ENCODE data around the gene ADAMTS13. TPM values are rescaled to one million over a fixed set of nuclear protein-coding genes. Genes with fewer than 3 reads are reported as not detected.

Gene ADAMTS13
- total and polyA plus RNA-seq, 4 experiments from 2014 or later: 1.5 to 1.7 TPM; not detected in 2

DNA sequence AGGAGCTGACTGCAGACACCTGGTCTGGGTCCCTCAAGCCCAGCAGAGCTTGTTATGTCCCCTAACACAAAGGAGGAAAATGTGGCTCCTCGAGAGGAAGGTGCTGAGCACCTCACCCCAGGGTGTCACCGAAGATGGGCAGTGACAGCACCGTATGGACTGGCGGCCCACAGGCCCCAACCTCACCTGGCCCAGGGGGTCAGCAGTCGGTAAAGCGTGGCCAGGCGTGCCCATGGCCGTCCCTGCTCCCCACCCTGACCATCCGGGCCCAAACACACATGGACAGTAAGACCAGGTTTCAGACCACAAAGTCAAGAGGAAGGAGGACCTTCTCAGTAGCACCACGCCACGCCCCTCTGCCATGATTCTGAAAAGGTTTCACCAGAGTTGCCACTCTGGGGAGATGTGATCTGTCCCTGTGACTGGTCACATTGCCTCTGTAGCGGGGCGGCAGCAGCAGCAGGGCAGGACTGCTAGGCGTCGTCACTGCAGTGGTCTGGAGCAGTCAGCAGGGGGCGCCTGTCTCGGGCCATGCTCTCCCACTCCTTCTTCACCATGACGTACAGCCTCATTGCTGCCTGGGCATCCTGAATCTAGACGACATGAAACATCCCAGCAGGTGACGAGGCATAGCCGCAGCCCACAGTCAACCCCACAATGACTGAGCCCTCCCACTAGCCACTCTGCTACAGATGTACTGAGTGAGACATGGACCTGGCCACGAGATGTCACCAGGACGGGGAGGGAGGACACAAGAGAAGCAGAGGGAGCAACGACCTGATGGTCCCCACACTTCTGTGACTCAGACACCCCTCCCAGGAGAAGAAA is 15.5 kb upstream of the ADAMTS13 start:
- Mint-ChIP-seq H3K4me1 (peaks cover 7 to 11% (median 8%) of the 10 kb centered on the region in 4 donors), H3K9me3 (no peaks in the 10 kb centered on the region), H3K27ac (peak overlapping the region; percentile 28 to 94 (median 83)), H3K27me3 (no peaks in the 10 kb centered on the region), H3K4me3 (no peak overlapping the region), H3K36me3 (peaks cover 46 to 60% of the 10 kb centered on the region in 2 donors)
- intact Hi-C loops (cut with micrococcal nuclease): loop anchor here (1.0 kb wide), 1 partner anchor 80 kb away; no protein-coding TSS in a partner anchor
- POLR2A ChIA-PET (ENCODE audit: partially characterized antibody): interaction anchor here (0.6 to 1.5 kb wide), 2 partner anchors 11 to 331 kb away, joined by 3 read pairs; partner anchors contain the start of gene SARDH
- Histone ChIP-seq H3K4me1 (ENCODE audit: insufficient read depth, low read length) (peaks cover 5% of the 10 kb centered on the region), H3K27ac (ENCODE audit: low read depth, low read length) (peak overlapping the region; percentile 18), H3K9me3 (ENCODE audit: control insufficient read depth in 1 of 2, low read length in 2 of 2) (no peaks in the 10 kb centered on the region), H3K36me3 (ENCODE audit: insufficient read depth, low read length) (peaks cover 50% of the 10 kb centered on the region), H3K27me3 (ENCODE audit: insufficient read depth, low read length) (no peaks in the 10 kb centered on the region), H3K4me3 (ENCODE audit: low read length in 2 of 2) (no peak overlapping the region)
- CTCF ChIA-PET (ENCODE audit: partially characterized antibody): interaction anchor here (0.7 to 4.0 kb wide), 4 partner anchors 24 to 79 kb away, joined by 4 to 20 read pairs (median 7); no protein-coding TSS in a partner anchor
- DNase-seq: peak; percentile 75 to 82 (median 76)

DNA sequence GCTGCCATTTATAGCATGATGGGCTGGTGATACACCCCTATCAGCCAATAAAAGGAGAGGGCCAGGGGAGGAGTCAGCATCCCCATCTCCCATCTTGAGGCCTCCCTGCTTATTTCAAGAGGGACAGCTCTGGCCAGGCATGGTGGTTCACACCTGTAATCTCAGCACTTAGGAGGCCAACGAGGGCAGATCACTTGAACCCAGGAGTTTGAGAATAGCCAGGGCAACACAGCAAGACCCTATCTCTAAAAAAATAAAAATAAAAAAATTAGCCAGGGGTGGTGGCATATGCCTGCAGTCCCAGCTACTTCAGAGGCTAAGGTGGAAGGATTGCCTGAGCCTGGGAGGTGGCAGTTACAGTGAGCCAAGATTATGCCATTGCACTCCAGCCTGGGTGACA is 14.1 kb upstream of the ADAMTS13 start:
- Mint-ChIP-seq H3K27ac (peak overlapping the region in 1 of 7 donors; percentile 28), H3K4me3 (no peak overlapping the region), H3K27me3 (no peaks in the 10 kb centered on the region), H3K4me1 (peaks cover 7 to 11% (median 8%) of the 10 kb centered on the region in 4 donors), H3K9me3 (no peaks in the 10 kb centered on the region), H3K36me3 (peaks cover 53 to 71% of the 10 kb centered on the region in 2 donors)
- ChIA-PET POLR2A (ENCODE audit: partially characterized antibody) (no interaction called here), CTCF (ENCODE audit: partially characterized antibody) (interaction anchor here (0.9 kb wide), 1 partner anchor 79 kb away, joined by 3 read pairs; no protein-coding TSS in a partner anchor)
- Histone ChIP-seq H3K9me3 (ENCODE audit: control insufficient read depth in 1 of 2, low read length in 2 of 2) (no peaks in the 10 kb centered on the region), H3K36me3 (ENCODE audit: insufficient read depth, low read length) (peaks cover 60% of the 10 kb centered on the region), H3K27me3 (ENCODE audit: insufficient read depth, low read length) (no peaks in the 10 kb centered on the region), H3K4me1 (ENCODE audit: insufficient read depth, low read length) (peaks cover 5% of the 10 kb centered on the region), H3K27ac (ENCODE audit: low read depth, low read length) (no peak overlapping the region), H3K4me3 (ENCODE audit: low read length in 2 of 2) (no peak overlapping the region)
- DNase-seq: peak in 1 of 5 donors; percentile 6
- intact Hi-C loops (cut with micrococcal nuclease): no loop called here

- DNase-seq: no peak
- H3K27ac Mint-ChIP-seq: peak overlapping the region in 3 of 7 donors; percentile 61 to 88 (median 68)
- ChIA-PET CTCF (ENCODE audit: partially characterized antibody) (interaction anchor here (1.6 kb wide), 1 partner anchor 12 kb away, joined by 5 read pairs; no protein-coding TSS in a partner anchor), POLR2A (ENCODE audit: partially characterized antibody) (interaction anchor here (0.8 to 2.1 kb wide), 4 partner anchors 11 to 64 kb away, joined by 3 to 10 read pairs (median 4); partner anchors contain the start of gene STKLD1)
- peak overlapping the region in 4 of 8 donors; percentile 11 to 88 (median 43) for H3K4me3 Mint-ChIP-seq
- H3K4me3 ChIP-seq (ENCODE audit: low read length in 2 of 2): no peak overlapping the region
- H3K36me3 ChIP-seq (ENCODE audit: insufficient read depth, low read length): peaks cover 37% of the 10 kb centered on the region
- H3K4me1 ChIP-seq (ENCODE audit: insufficient read depth, low read length): peaks cover 24% of the 10 kb centered on the region
- no peaks in the 10 kb centered on the region for H3K27me3 Mint-ChIP-seq
- H3K27ac ChIP-seq (ENCODE audit: low read depth, low read length): no peak overlapping the region
- H3K36me3 Mint-ChIP-seq: peaks cover 38 to 58% of the 10 kb centered on the region in 2 donors
- H3K9me3 Mint-ChIP-seq: peaks cover 0 to 2% (median 0%) of the 10 kb centered on the region in 8 donors
- intact Hi-C loops (cut with micrococcal nuclease): no loop called here
- H3K4me1 Mint-ChIP-seq: peaks cover 19 to 63% (median 46%) of the 10 kb centered on the region in 4 donors
- no peaks in the 10 kb centered on the region for H3K27me3 ChIP-seq (ENCODE audit: insufficient read depth, low read length)
- H3K9me3 ChIP-seq (ENCODE audit: control insufficient read depth in 1 of 2, low read length in 2 of 2): no peaks in the 10 kb centered on the region
These were observed 7.0 kb upstream of the ADAMTS13 start for GRCh38 chr9:133415170-133415569.

DNA sequence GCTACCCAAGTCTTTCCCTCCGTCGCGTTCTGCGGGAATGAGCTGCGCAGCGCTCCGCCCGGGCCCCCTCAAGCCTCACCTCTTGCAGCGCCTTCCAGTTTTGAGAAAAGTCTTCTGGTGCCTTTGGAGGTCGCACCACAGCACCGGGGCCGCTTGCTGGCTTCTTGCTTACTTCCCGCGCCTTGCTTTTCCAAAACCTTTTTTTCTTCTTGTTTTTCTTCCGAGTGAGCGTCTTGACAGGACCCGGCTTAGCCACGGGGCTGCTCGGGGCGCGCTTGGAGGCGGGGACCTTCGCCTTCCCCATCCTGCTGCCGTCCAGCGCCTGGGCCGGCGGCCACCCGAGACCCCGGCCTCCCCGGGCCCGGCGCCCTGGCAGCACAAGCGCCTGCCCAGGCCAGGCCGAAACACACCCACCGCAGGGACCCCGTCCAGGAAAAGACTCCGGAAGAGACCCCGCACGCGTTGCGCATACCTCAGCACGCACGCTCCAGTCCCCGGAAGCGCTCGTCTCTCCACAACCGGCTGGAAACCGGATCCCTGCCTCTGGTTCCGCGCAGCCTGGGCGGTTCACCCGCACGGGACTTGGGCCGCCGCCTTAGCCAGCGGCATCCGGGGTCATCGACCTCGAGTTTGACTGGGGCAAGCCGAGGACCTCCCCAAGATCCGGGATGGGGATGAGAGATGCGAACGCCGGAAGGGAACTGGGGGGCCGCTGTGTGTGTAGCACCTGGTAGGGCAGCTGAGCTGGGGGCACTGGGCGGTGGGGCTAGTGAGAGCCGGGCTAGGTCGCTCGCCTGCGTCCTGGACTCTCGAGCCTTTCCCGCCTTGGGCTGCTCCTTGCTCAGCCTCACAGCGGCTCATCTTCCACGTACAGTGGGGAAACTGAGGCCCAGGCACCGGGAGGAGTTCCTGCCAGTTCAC is 4.4 kb upstream of the ADAMTS13 start, which contains the start of gene REXO4:
Gene REXO4 (minus strand): TSS at position 470 of the 921 bp plus-strand sequence. CDS start 166 bp downstream, at position 304.
- no peaks in the 10 kb centered on the region for H3K9me3 ChIP-seq (ENCODE audit: control insufficient read depth in 1 of 2, low read length in 2 of 2)
- ChIA-PET CTCF (ENCODE audit: partially characterized antibody) (interaction anchor here (1.5 kb wide), 1 partner anchor 74 kb away, joined by 4 read pairs; no protein-coding TSS in a partner anchor), POLR2A (ENCODE audit: partially characterized antibody) (interaction anchor here (0.6 to 3.1 kb wide), 7 partner anchors 12 to 62 kb away, joined by 3 to 12 read pairs (median 5); partner anchors contain the start of genes CACFD1, SLC2A6, STKLD1 and SURF1)
- peak within 1 kb of the TSS; percentile 76 for H3K27ac ChIP-seq (ENCODE audit: low read depth, low read length)
- H3K27ac Mint-ChIP-seq: peak within 1 kb of the TSS; percentile 86 to 95 (median 92)
- no peaks in the 10 kb centered on the region for H3K27me3 Mint-ChIP-seq
- intact Hi-C loops (cut with micrococcal nuclease): loop anchor here (1.0 to 2.0 kb wide), 4 partner anchors 42 to 82 kb away; partner anchors contain the start of genes CACFD1, SLC2A6, STKLD1 and SURF4
- H3K36me3 ChIP-seq (ENCODE audit: insufficient read depth, low read length): peaks cover 16% of the 10 kb centered on the region
- peaks cover 24% of the 10 kb centered on the region for H3K4me1 ChIP-seq (ENCODE audit: insufficient read depth, low read length)
- H3K36me3 Mint-ChIP-seq: peaks cover 21 to 36% of the 10 kb centered on the region in 2 donors
- no peaks in the 10 kb centered on the region for H3K27me3 ChIP-seq (ENCODE audit: insufficient read depth, low read length)
- H3K4me3 ChIP-seq (ENCODE audit: low read length in 2 of 2): peak within 1 kb of the TSS; percentile 80 to 93
- peak within 1 kb of the TSS; percentile 88 to 93 (median 92) for H3K4me3 Mint-ChIP-seq
- H3K4me1 Mint-ChIP-seq: peaks cover 28 to 76% (median 53%) of the 10 kb centered on the region in 4 donors
- peak; percentile 83 to 87 (median 84) for DNase-seq
- peaks cover 0 to 2% (median 0%) of the 10 kb centered on the region in 8 donors for H3K9me3 Mint-ChIP-seq

DNA sequence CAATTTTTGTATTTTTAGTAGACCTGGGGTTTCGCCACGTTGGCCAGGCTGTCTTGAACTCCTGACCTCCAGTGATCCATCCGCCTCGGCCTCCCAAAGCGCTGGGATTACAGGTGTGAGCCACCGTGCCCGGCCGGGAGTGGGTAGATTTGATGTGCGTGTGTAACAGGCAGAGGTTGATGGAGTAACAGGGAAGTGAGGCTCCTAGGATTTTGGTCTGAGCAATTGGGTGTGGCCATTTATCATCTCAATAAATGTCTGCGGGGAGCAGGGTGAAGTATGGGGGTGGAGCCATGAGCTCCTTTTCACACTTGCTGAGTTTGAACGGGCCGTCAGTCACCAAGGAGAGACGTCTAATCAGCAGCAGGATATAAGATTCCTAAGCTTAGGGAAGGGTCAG is 3.2 kb upstream of the ADAMTS13 start:
- Mint-ChIP-seq H3K4me1 (peaks cover 28 to 69% (median 49%) of the 10 kb centered on the region in 4 donors), H3K4me3 (peak overlapping the region; percentile 88 to 93 (median 92)), H3K9me3 (peaks cover 0 to 2% (median 0%) of the 10 kb centered on the region in 8 donors), H3K36me3 (peaks cover 10 to 25% of the 10 kb centered on the region in 2 donors), H3K27me3 (no peaks in the 10 kb centered on the region), H3K27ac (peak overlapping the region in 6 of 7 donors; percentile 44 to 95 (median 88))
- no peak for DNase-seq
- POLR2A ChIA-PET (ENCODE audit: partially characterized antibody): interaction anchor here (0.6 to 1.3 kb wide), 3 partner anchors 48 to 767 kb away, joined by 3 to 4 read pairs (median 4); no protein-coding TSS in a partner anchor
- H3K4me1 ChIP-seq (ENCODE audit: insufficient read depth, low read length): peaks cover 24% of the 10 kb centered on the region
- H3K27ac ChIP-seq (ENCODE audit: low read depth, low read length): no peak overlapping the region
- H3K27me3 ChIP-seq (ENCODE audit: insufficient read depth, low read length): no peaks in the 10 kb centered on the region
- intact Hi-C loops (cut with micrococcal nuclease): loop anchor here (2.0 kb wide), 1 partner anchor 60 kb away; the partner anchor contains the start of gene SLC2A6
- H3K36me3 ChIP-seq (ENCODE audit: insufficient read depth, low read length): peaks cover 9% of the 10 kb centered on the region
- CTCF ChIA-PET (ENCODE audit: partially characterized antibody): no interaction called here
- no peaks in the 10 kb centered on the region for H3K9me3 ChIP-seq (ENCODE audit: control insufficient read depth in 1 of 2, low read length in 2 of 2)
- H3K4me3 ChIP-seq (ENCODE audit: low read length in 2 of 2): no peak overlapping the region

DNA sequence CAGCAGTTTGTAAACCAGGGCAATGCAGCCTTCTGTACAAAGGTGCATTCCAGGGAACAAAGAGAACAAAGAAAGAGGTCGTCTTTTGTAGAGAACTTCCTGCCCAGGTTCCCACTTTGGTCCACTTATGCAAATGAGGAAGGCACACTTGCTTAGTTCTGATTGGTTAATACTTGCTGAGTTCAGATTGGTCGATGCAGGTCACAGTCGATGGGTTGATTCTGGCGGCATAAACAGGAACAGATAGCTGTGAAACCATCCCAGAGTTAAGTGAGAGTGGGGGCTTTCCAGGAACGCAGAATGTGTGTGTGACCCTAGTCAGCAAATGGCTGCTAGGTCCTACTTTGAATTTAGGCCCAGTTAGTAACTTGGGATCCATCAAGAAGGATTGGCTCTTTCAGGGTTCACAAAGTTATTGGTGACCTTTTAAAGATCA is 1.8 kb upstream of the ADAMTS13 start:
- Mint-ChIP-seq H3K4me1 (peaks cover 26 to 55% (median 39%) of the 10 kb centered on the region in 4 donors), H3K27me3 (peaks cover under 1 to 2% of the 10 kb centered on the region in 2 donors), H3K9me3 (peaks cover 0 to 2% (median 0%) of the 10 kb centered on the region in 8 donors), H3K27ac (peak overlapping the region; percentile 20 to 86 (median 40)), H3K4me3 (peak overlapping the region in 2 of 8 donors; percentile 9 to 40), H3K36me3 (peaks cover 0 to 12% of the 10 kb centered on the region in 2 donors)
- H3K27me3 ChIP-seq (ENCODE audit: insufficient read depth, low read length): no peaks in the 10 kb centered on the region
- peak in 2 of 5 donors; percentile 13 to 48 for DNase-seq
- POLR2A ChIA-PET (ENCODE audit: partially characterized antibody): no interaction called here
- H3K4me1 ChIP-seq (ENCODE audit: insufficient read depth, low read length): peaks cover 19% of the 10 kb centered on the region
- no peak overlapping the region for H3K27ac ChIP-seq (ENCODE audit: low read depth, low read length)
- H3K36me3 ChIP-seq (ENCODE audit: insufficient read depth, low read length): no peaks in the 10 kb centered on the region
- CTCF ChIA-PET (ENCODE audit: partially characterized antibody): no interaction called here
- no peak overlapping the region for H3K4me3 ChIP-seq (ENCODE audit: low read length in 2 of 2)
- no peaks in the 10 kb centered on the region for H3K9me3 ChIP-seq (ENCODE audit: control insufficient read depth in 1 of 2, low read length in 2 of 2)
- intact Hi-C loops (cut with micrococcal nuclease): no loop called here

Data from CD4-positive, alpha-beta memory T cell (primary cell).